ENCODE results near the gene LSG1. TPM values are rescaled to one million over a fixed set of nuclear protein-coding genes. Genes with fewer than 3 reads are reported as not detected.

Gene LSG1
- total and polyA plus RNA-seq, 9 of the 15 experiments (the other 6 are each of a cell fraction or from before 2014, with no cell fraction given) = 14.9 to 73.7 (median 46.7) TPM

DNA sequence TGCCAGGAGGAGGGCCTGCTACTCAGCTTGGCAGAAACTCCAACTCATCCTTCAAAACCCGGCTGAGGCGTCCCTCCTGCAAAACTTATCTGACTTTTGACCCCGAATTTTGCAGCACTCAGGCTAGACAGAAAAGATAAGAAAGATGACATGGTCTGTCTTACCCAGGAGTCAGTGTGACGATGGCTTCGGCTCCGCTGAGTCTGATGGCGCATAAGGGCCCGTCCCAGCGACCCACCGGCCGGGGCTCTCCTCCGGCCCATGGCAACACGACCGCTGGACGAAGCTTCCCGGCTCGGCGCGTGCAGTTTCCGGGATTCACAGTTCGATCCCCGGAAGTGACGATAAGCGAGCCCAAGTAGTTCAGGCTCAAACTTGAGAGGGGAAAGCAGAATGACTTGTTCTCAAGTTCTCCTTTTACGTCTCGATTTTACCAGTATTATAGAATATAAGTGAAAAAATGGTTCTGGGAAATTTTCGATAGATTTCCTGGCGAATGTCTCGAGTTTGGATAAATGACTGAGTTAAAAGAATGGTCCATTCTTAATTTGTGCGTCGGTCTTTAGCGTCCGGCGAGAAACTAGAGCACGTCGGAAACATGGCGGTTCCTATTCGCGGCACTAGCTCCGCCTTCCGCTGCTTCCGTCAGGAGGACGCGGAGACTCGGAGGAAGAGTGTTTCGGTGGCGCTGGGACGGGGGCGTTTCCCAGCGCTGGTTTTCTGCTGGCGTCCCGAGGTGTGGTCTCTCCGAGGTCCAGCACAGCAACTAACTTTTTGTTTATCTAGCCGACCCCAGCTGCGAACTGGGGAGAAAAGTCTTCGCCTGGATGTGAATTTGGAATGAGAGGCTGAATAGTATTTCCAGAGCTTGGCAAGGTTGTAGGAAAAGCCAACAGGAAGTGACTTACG, at the start of gene LSG1 (continued):
- TF ChIP-seq, protein P1, sequence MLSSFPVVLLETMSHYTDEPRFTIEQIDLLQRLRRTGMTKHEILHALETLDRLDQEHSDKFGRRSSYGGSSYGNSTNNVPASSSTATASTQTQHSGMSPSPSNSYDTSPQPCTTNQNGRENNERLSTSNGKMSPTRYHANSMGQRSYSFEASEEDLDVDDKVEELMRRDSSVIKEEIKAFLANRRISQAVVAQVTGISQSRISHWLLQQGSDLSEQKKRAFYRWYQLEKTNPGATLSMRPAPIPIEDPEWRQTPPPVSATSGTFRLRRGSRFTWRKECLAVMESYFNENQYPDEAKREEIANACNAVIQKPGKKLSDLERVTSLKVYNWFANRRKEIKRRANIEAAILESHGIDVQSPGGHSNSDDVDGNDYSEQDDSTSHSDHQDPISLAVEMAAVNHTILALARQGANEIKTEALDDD (IDR thresholded peaks at IDR 0.05) = peak; percentile 29; the same call in 1 of the 2 replicates
- TF ChIP-seq ESRRA (IDR thresholded peaks at IDR 0.05; ENCODE audit: borderline replicate concordance, low read depth) (peak; percentile 35; the same call in 1 of the 2 replicates), RNF2 (IDR thresholded peaks at IDR 0.05) (peak; percentile 77; the same call in 1 of the 2 replicates), ZBTB7A (IDR thresholded peaks at IDR 0.05; ENCODE audit: borderline replicate concordance, control insufficient read depth, low read depth, low read length) (peak; percentile 75), KLF6 (CRISPR knock-in tag; IDR thresholded peaks at IDR 0.05; ENCODE audit: borderline replicate concordance) (peak; percentile 26; the same call in 1 of the 2 replicates), KAT7 (CRISPR knock-in tag; IDR thresholded peaks at IDR 0.05; ENCODE audit: borderline replicate concordance) (0 out of 2 replicates have a peak, but pooled peaks have one; percentile 41), BRD4 (IDR thresholded peaks at IDR 0.05) (peak; percentile 61; the same call in 1 of the 2 replicates), LCOR (CRISPR knock-in tag; IDR thresholded peaks at IDR 0.05) (peak; percentile 84; the same call in 1 of the 2 replicates), ZNF707 (CRISPR knock-in tag; conservative IDR thresholded peaks at IDR 0.05) (no peak), SMAD3 (CRISPR knock-in tag; conservative IDR thresholded peaks at IDR 0.05) (no peak), SOX6 (IDR thresholded peaks at IDR 0.05) (peak; percentile 61), ZNF431 (CRISPR knock-in tag; IDR thresholded peaks at IDR 0.05) (no peak), OTX1 (CRISPR knock-in tag; IDR thresholded peaks at IDR 0.05) (no peak), KLF1 (tag; IDR thresholded peaks at IDR 0.05) (peak; percentile 11; the same call in 1 of the 2 replicates), ELF2 (CRISPR knock-in tag; IDR thresholded peaks at IDR 0.05) (peak; percentile 74; the same call in 1 of the 2 replicates), CC2D1A (IDR thresholded peaks at IDR 0.05) (no peak), SMARCA4 (IDR thresholded peaks at IDR 0.05) (no peak; the same call in 1 of the 2 replicates)
- TF ChIP-seq, protein P2, sequence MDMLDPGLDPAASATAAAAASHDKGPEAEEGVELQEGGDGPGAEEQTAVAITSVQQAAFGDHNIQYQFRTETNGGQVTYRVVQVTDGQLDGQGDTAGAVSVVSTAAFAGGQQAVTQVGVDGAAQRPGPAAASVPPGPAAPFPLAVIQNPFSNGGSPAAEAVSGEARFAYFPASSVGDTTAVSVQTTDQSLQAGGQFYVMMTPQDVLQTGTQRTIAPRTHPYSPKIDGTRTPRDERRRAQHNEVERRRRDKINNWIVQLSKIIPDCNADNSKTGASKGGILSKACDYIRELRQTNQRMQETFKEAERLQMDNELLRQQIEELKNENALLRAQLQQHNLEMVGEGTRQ (CRISPR knock-in tag; IDR thresholded peaks at IDR 0.05) = no peak
- TF ChIP-seq, protein P3, sequence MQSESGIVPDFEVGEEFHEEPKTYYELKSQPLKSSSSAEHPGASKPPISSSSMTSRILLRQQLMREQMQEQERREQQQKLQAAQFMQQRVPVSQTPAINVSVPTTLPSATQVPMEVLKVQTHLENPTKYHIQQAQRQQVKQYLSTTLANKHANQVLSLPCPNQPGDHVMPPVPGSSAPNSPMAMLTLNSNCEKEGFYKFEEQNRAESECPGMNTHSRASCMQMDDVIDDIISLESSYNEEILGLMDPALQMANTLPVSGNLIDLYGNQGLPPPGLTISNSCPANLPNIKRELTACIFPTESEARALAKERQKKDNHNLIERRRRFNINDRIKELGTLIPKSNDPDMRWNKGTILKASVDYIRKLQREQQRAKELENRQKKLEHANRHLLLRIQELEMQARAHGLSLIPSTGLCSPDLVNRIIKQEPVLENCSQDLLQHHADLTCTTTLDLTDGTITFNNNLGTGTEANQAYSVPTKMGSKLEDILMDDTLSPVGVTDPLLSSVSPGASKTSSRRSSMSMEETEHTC (IDR thresholded peaks at IDR 0.05) = no peak
- TF ChIP-seq, protein P4, sequence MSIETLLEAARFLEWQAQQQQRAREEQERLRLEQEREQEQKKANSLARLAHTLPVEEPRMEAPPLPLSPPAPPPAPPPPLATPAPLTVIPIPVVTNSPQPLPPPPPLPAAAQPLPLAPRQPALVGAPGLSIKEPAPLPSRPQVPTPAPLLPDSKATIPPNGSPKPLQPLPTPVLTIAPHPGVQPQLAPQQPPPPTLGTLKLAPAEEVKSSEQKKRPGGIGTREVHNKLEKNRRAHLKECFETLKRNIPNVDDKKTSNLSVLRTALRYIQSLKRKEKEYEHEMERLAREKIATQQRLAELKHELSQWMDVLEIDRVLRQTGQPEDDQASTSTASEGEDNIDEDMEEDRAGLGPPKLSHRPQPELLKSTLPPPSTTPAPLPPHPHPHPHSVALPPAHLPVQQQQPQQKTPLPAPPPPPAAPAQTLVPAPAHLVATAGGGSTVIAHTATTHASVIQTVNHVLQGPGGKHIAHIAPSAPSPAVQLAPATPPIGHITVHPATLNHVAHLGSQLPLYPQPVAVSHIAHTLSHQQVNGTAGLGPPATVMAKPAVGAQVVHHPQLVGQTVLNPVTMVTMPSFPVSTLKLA (conservative IDR thresholded peaks at IDR 0.05) = peak; percentile 92 to 95
- TF ChIP-seq, protein P5, sequence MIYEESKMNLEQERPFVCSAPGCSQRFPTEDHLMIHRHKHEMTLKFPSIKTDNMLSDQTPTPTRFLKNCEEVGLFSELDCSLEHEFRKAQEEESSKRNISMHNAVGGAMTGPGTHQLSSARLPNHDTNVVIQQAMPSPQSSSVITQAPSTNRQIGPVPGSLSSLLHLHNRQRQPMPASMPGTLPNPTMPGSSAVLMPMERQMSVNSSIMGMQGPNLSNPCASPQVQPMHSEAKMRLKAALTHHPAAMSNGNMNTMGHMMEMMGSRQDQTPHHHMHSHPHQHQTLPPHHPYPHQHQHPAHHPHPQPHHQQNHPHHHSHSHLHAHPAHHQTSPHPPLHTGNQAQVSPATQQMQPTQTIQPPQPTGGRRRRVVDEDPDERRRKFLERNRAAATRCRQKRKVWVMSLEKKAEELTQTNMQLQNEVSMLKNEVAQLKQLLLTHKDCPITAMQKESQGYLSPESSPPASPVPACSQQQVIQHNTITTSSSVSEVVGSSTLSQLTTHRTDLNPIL (CRISPR knock-in tag; IDR thresholded peaks at IDR 0.05) = no peak

All from K562 (cell line).